Hepatocyte (in vitro differentiated cells): ENCODE measurements around the gene PID1. TPM values are rescaled to one million over a fixed set of nuclear protein-coding genes. Genes with fewer than 3 reads are reported as not detected.
A peak's percentile ranks its signal among the peaks of the same experiment; 100 is the strongest.

ENCODE experiments used
- DNase-seq: peaks from one replicate; pipeline ENCODE4 v3.0.0-alpha.2; 2016; ENCODE audit warnings: low spot score
- H2AFZ ChIP-seq: fragments of 200-600 bp; sonication (generic); 2 replicates; pipeline ENCODE4 v1.6.0; 2016; ENCODE audit warnings: antibody characterized with exemption, mild to moderate bottlenecking
- H3K27ac ChIP-seq: fragments of 200-600 bp; sonication (generic); 2 replicates; pipeline ENCODE4 v1.5.1; 2016; ENCODE audit warnings: mild to moderate bottlenecking
- H3K27me3 ChIP-seq: fragments of 200-600 bp; sonication (generic); 2 replicates; pipeline ENCODE4 v1.6.1; 2016
- H3K36me3 ChIP-seq: fragments of 200-600 bp; sonication (generic); replicated peaks from 2 replicates; pipeline ENCODE4 v1.5.1; 2016; ENCODE audit warnings: low read depth; ENCODE audit not compliant: insufficient read depth
- H3K4me1 ChIP-seq: fragments of 200-600 bp; sonication (generic); 2 replicates; pipeline ENCODE4 v1.5.1; 2016; ENCODE audit warnings: mild to moderate bottlenecking, moderate library complexity; ENCODE audit not compliant: insufficient read depth
- H3K4me2 ChIP-seq: fragments of 200-600 bp; sonication (generic); 2 replicates; pipeline ENCODE4 v1.6.0; 2016
- H3K4me3 ChIP-seq: fragments of 200-600 bp; sonication (generic); 2 replicates; pipeline ENCODE4 v1.5.1; 2016; ENCODE audit warnings: mild to moderate bottlenecking
- H3K79me2 ChIP-seq: fragments of 200-600 bp; sonication (generic); 2 replicates; pipeline ENCODE4 v1.6.0; 2017; ENCODE audit warnings: mild to moderate bottlenecking
- H3K9me2 ChIP-seq: fragments of 200-600 bp; sonication (generic); replicated peaks from 2 replicates; pipeline ENCODE4 v1.6.0; 2017; ENCODE audit warnings: mild to moderate bottlenecking; ENCODE audit not compliant: insufficient read depth
- H3K9me3 ChIP-seq: fragments of 200-600 bp; sonication (generic); 2 replicates; pipeline ENCODE4 v1.5.1; 2016; ENCODE audit warnings: low read depth, mild to moderate bottlenecking
- H4K20me1 ChIP-seq: fragments of 200-600 bp; sonication (generic); 2 replicates; pipeline ENCODE4 v1.6.0; 2016; ENCODE audit warnings: mild to moderate bottlenecking; ENCODE audit not compliant: insufficient read depth, poor library complexity, severe bottlenecking
- EZH2 ChIP-seq: fragments of 200-600 bp; sonication (generic); IDR thresholded peaks from 2 replicates; pipeline ENCODE4 v1.6.1; 2016; ENCODE audit warnings: antibody characterized with exemption, mild to moderate bottlenecking, borderline replicate concordance
- EZH2phosphoT487 ChIP-seq: fragments of 200-600 bp; sonication (generic); IDR thresholded peaks from one replicate; pipeline ENCODE4 v1.6.1; 2018; ENCODE audit warnings: antibody characterized with exemption, mild to moderate bottlenecking, low read depth, moderate library complexity; ENCODE audit not compliant: unreplicated experiment, severe bottlenecking
- WGBS: methylation state at CpG from one replicate; pipeline ENCODE4 v1.1.6; 2016; ENCODE audit warnings: low lambda C conversion rate; ENCODE audit errors: missing lambda C conversion rate; 5-methylcytosine and 5-hydroxymethylcytosine counted together
- polyA plus RNA-seq: library from polyadenylated mRNA; unstranded; fragments of >200 nt; fragmentation: Nextera tagmentation; extraction: Ambion mirVana; gene quantifications from 2 replicates; pipeline ENCODE4 v1.2.1, GENCODE V29; 2016
- total RNA-seq: library from RNA; depleted of rRNA; stranded (reverse); fragments of >200 nt; gene quantifications from 2 replicates; pipeline ENCODE4 v1.2.3, GENCODE V29; 2014
- TF ChIP-seq, protein P1 (sequence below): fragments of 200-600 bp; sonication (generic); IDR thresholded peaks from 2 replicates; pipeline ENCODE4 v1.5.1; 2016; ENCODE audit warnings: antibody characterized with exemption, mild to moderate bottlenecking; ENCODE audit not compliant: poor library complexity

PID1 gene
- total and polyA plus RNA-seq, 2 experiments from 2014 or later: 26.7 to 31.1 TPM

DNA sequence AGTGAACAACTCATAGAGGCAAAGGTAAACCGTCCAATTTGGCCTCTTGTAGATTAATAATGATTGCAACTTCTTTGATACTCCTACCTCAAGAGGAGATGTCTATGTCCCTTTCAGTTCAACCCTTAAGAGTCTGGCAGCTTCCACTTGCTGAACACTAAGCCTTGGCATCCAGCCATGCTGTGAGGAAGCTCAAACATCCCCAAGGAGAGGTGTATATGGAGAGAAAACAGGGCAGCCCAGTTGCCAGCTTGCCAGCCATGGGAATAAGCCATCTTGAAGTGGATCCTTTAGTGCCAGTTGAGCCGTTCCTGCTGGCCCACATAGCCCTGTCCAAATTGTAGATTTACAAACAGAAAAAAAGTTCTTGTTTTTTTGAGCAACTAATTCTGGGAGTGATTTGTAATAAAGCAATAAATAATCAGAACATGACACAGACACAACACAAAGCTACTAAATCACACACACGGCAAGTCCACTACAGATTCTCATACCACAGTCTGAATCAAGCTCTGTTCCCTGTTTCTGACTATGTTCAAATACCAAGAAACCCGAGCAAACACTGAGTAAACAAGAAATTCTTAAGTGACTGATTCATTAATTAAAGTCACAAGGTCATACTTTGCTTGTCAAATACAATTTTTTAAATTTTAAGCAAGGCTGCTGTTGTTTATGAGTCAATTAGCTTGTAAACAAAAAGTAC is 96.1 kb downstream of the PID1 start:
- no peaks in the 10 kb centered on the region for H3K9me2 ChIP-seq
- no peak overlapping the region for H3K4me3 ChIP-seq
- DNase-seq: no peak
- no peaks in the 10 kb centered on the region for H3K9me3 ChIP-seq
- H3K4me1 ChIP-seq: peaks cover 37% of the 10 kb centered on the region
- no peaks in the 10 kb centered on the region for H3K36me3 ChIP-seq
- peak overlapping the region; percentile 67 for H3K27ac ChIP-seq
- H3K27me3 ChIP-seq: no peaks in the 10 kb centered on the region
- H3K79me2 ChIP-seq: peaks cover 28% of the 10 kb centered on the region
- no peak for TF ChIP-seq EZH2phosphoT487
- TF ChIP-seq, protein P1, sequence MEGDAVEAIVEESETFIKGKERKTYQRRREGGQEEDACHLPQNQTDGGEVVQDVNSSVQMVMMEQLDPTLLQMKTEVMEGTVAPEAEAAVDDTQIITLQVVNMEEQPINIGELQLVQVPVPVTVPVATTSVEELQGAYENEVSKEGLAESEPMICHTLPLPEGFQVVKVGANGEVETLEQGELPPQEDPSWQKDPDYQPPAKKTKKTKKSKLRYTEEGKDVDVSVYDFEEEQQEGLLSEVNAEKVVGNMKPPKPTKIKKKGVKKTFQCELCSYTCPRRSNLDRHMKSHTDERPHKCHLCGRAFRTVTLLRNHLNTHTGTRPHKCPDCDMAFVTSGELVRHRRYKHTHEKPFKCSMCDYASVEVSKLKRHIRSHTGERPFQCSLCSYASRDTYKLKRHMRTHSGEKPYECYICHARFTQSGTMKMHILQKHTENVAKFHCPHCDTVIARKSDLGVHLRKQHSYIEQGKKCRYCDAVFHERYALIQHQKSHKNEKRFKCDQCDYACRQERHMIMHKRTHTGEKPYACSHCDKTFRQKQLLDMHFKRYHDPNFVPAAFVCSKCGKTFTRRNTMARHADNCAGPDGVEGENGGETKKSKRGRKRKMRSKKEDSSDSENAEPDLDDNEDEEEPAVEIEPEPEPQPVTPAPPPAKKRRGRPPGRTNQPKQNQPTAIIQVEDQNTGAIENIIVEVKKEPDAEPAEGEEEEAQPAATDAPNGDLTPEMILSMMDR: no peak
- no peak for TF ChIP-seq EZH2
- no peak overlapping the region for H3K4me2 ChIP-seq
- WGBS: 56% methylated on average over 4 of the region's 4 CpGs
- no peaks in the 10 kb centered on the region for H4K20me1 ChIP-seq
- H2AFZ ChIP-seq: no peak overlapping the region

DNA sequence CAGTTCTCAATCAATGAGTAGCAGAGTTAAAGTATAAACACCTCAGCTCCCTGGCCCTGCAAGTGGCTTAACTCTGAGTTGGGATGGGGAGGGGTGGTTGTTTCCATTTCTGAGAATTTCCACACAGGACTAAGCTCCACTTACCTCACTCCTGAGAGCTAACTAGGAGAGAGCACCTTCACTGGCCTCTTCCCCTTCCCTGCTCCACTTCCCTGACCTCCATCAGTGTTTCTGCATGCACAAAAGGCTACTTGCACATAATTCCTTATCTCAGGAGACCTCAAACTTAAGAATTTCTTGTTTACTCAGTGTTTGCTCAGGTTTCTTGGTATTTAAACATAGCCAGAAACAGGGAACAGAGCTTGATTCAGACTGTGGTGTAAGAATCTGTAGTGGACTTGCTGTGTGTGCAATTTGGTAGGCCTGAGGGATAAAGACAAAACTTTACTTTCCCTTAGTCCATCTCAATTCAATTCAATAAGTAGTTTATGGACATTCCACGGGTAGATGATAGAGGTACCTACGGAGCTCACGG is 97.2 kb downstream of the PID1 start:
- H3K27ac ChIP-seq: peak overlapping the region; percentile 67
- H3K27me3 ChIP-seq: no peaks in the 10 kb centered on the region
- H3K4me1 ChIP-seq: peaks cover 32% of the 10 kb centered on the region
- H2AFZ ChIP-seq: no peak overlapping the region
- TF ChIP-seq, protein P1: no peak
- TF ChIP-seq EZH2: no peak
- peaks cover 26% of the 10 kb centered on the region for H3K79me2 ChIP-seq
- WGBS: 56% methylated on average over 3 of the region's 3 CpGs
- DNase-seq: no peak
- peak overlapping the region; percentile 48 for H3K4me2 ChIP-seq
- H3K36me3 ChIP-seq: no peaks in the 10 kb centered on the region
- no peaks in the 10 kb centered on the region for H3K9me2 ChIP-seq
- no peaks in the 10 kb centered on the region for H4K20me1 ChIP-seq
- H3K4me3 ChIP-seq: no peak overlapping the region
- no peaks in the 10 kb centered on the region for H3K9me3 ChIP-seq

DNA sequence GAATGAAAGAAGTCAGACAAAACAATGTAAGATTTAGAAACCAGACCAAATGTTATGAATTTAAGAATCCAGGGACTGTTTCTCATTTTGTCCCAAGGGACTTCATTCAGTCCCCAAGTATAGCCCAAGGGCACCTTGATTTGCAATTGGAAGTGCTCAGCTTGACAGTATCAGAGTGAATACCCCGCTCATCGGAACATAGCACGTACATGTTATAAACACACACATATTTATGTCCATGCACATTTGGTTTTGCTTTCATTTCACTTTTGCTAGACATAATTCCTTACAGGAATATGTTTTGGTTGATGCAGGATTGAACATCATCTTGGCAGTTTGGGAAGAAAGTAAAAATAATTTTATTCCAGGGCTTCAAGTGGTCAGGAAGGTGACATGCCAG is 100.2 kb downstream of the PID1 start:
- Histone ChIP-seq H3K9me2 (no peaks in the 10 kb centered on the region), H4K20me1 (no peaks in the 10 kb centered on the region), H3K27ac (no peak overlapping the region), H2AFZ (no peak overlapping the region), H3K9me3 (no peaks in the 10 kb centered on the region), H3K4me2 (peak overlapping the region; percentile 45), H3K36me3 (no peaks in the 10 kb centered on the region), H3K27me3 (no peaks in the 10 kb centered on the region), H3K4me3 (no peak overlapping the region), H3K4me1 (peaks cover 27% of the 10 kb centered on the region), H3K79me2 (peaks cover 14% of the 10 kb centered on the region)
- TF ChIP-seq EZH2: no peak
- TF ChIP-seq EZH2phosphoT487: no peak
- TF ChIP-seq, protein P1: no peak
- WGBS: 78% methylated on average over 3 of the region's 3 CpGs
- DNase-seq: no peak
